NCI-H146 (cell line): Measurements from ENCODE around the gene COMMD1.
"Not testable (repeated sequence)": the region's sequence is repeated elsewhere in the genome, so short reads cannot be mapped to it uniquely, and the experiment has no call there.

Experiments
- DNase-seq: peaks from one replicate; lab custom pipeline; 2025; lab: John Stamatoyannopoulos, UW

The COMMD1 gene

DNA sequence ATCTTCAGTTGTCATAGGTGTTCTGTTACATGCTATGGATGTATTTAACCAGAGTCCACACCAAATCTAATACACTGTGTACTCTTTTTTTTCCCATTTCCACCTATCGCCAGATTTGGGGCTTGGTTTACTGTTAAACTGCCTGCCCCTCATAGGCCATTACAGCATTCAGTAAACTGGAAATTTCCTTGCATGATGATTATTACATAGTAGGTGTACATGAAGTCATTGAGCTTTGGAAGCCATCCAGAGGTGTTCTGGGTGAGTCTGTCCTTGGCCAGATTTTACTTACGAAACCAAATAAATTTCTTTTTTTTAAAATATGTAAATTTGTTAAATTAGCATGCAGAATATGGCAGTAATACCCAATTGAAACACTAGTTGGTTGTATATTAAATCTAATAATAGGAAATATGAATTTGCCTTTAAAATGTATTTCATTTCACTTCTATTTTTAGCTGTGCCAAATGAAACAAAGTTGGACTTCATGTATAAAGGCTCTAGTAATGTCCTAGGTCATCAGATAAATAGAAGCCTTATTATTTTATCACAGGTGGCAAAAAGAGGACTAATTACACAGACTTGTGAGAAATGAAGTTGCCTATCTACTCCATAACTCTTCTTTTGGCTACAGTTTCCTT, 60.7 kb downstream of the COMMD1 start:
- no peak for DNase-seq

DNA sequence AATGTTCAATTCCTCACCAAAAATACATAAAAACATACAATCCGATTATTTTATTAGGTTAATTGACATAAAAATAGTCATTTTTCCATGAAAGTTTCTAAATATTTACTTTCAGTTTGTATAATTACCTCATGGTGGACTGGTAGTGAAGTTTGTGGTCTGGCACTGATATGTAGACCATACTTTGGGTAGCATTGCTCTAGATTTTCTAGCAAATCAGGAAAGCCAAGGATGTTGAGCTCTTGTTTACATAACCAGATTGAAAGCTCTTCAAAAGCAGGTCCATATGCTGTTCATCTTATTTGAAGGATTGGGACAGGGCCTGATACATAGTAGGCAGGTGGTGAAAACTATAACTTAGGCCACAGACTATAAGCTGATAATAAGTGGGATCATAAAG, 61.8 kb downstream of the COMMD1 start:
- no peak for DNase-seq

DNA sequence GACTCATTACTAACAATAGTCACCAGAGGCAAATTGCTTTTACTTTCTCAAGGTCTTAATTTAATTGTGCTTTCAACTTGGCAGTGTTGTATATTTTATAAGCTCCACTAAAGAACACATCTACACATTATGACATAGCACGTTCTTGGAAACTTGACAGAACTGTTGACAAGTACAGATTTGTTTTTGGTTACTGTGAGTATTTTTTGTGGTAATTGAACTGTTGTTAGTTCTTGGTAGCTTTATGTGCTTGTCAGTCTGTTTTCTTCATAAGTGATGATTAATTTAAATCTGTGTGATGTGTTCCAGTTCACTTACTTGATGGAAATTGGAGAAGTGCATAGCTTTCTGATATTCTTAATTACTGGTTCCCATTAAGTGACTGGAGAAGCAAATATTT, 63.9 kb downstream of the COMMD1 start:
- no peak for DNase-seq

DNA sequence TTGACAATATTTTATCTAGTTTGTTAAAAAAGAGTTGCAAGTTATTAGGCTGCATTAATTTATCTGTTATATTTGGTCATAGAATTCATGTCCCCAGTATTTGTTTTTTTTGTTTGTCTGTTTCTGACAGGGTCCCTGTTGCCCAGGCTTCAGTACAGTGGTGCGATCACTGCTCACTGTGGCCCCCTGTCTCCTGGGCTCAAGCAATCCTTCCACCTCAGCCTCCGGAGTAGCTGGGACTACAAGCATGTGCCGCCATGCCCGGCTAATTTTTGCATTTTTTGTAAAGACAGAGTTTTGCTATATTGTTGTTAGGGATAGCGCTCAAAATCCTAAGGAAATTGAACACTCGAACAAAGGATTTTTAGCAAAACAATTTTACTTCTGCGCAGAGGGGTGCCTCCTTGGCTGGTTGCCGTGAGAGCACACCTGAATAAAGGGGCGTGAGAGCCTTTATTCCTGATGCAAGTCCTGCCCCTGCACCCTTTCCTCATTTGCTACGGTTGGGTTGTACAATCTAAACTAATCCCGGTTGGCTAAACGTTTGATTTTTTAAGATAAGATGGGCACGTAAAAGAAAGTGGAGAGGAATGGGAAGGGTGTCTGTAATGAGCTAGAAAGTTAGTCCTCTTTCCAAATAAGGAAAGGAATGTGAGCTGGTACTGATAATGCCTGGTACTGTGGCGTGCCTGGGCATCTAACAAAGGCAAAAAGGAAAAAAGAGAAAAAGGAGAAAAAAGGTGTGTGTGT, 65.5 kb downstream of the COMMD1 start:
- no peak for DNase-seq

DNA sequence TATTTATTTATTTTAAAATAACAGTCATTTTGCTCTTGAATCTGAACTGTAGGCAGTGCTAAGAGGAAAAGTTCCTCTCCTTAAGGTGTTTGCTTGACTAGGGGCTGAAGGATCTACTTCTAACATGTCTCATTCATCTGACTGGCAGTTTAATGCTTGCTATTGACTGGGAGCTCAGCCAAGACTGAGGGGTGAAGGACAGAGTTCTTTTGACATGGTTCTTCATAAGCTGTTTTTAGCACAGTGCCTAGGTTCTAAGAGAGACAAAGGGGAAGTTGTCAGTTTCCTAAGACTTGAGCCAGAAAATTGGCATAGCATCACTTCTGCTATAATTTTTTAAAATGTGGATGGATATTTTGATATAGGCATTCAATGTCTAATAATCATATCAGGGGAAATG, 73.0 kb downstream of the COMMD1 start:
- DNase-seq: no peak

DNA sequence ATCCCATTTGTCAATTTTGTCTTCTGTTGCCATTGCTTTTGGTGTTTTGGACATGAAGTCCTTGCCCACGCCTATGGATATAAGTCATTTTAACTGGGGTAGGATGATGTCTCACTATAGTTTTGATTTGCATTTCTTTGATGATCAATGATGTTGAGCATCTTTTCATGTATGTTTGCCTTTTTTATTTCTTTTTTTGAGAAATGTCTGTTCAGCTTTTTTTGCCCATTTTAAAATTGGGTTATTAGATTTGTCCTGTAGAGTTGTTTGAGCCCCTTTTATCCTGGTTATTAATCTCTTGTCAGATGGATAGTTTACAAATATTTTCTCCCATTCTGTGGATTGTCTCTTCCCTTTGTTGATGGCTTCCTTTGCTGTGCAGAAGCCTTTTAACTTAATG, 75.3 kb downstream of the COMMD1 start:
- DNase-seq: no peak

DNA sequence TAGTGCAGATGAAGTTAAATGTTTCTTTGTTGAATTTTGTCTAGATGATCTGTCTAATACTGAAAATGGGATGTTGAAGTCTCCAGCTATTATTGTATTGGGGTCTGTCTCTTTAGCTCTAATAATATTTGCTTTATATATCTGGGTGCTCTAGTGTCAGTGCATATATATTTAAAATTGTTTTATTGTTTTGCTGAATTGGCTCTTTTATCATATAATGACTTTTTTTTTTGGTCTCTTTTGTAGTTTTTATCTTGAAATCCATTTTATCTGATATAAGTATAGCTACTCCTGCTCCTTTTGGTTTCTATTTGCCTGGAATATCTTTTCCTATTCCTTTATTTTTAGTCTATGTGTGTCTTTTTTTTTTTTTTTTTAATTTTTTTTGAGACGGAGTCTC, 79.2 kb downstream of the COMMD1 start:
- DNase-seq: no peak

DNA sequence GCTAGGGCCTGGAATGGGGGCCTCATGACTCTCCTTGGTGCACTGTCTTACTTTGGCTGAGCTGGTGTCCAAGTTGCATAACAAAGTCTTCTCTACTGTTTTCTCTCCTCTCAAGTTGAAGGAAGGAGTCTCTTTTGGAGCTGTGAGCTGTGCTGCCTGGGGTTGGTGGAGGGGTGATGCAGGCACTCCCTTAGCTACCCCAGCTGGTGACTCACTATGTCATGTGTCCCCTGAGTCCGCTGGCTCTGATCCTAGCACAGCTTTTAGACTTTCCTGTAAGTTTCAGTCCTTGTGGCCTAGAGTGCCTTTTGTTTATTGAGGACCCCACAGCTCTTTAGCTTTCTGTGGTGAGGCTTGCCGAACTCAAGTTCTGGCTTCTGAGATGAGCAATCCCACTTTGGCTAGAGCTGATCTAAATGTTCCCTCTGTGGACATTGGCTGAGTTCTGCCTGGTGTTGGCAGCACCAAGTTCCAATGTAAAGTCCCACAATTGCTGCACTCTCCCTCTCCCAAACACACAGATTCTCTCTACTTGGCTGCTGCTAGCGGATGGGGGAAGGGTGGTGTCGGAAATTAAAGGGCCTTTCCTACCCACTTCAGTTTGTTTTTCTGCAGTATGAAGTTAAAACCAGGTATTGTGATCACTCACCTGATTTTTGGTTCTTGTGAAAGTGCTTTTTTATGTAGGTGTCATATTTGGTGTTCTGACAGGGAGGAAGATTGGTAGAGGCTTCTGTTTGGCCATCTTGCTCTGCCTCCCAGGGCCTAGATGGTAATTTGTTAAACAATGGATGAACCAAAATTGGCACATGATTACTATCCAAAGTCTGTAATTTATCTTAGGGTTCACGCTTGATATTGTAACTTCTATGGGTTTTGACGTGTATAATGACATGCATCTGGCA, 83.2 kb downstream of the COMMD1 start:
- no peak for DNase-seq

DNA sequence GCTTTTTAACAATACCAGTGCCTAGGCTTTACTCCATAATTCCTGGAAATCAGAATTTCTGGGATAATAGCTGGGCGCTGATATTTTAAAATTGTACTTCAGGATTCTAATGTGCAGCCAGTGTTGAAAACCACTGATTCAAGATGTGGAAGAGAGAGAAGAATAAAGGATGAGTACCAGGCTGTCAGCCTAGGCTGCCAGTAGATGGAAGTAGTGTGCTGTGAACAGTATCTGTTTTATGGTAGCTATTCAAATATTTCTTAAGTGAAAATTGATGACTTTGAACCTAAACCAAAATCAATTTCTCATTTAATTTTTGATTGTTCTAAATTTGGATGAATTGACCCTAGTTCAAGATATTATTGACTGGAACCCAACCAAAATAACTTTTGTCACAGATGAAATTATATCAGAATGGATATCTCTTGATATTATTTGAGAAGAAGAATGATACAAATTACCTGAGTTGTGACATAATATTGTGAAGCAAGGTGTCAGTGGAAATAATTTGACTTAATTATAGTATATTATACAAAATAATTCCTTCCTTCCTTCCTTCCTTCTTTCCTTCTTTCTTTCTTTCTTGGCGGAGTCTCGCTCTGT, 88.0 kb downstream of the COMMD1 start:
- DNase-seq: peak; percentile 29

DNA sequence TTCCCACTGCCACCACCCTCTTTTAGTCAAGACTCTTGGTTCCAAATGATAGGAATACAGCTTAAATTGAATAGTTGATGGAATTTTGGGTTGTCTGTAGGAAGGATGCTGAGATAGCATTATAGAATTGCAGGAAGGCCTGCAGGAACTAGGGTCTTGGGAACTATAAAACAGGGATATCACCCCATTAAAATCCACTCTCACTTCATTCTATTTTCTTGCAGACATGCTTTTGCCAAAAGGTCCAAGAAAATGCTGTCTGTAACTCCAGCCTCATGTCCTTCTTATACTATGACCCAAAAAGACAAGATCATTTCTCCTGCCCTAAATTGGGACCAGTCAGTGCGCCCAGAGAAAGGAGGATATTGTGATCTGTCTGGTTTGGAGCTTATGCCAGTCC, 89.1 kb downstream of the COMMD1 start:
- DNase-seq: no peak

DNA sequence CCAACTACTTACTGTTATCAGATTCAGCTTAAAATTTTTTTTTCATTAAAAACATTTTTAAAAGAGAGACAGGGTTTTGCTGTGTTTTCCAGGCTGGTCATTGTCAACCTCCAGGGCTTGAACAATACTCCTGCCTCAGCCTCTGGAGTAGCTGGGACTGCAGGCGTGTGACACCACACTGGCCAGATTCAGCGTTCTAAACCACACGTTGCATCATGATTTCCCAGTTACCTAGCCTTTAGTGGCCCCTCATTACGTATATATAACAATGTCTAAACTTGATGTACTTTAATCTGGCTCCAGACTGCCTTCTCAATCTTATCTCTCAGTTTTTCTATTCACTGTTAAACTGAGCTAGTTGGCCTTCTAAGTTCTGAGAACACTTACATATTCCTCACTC, 89.6 kb downstream of the COMMD1 start:
- no peak for DNase-seq

DNA sequence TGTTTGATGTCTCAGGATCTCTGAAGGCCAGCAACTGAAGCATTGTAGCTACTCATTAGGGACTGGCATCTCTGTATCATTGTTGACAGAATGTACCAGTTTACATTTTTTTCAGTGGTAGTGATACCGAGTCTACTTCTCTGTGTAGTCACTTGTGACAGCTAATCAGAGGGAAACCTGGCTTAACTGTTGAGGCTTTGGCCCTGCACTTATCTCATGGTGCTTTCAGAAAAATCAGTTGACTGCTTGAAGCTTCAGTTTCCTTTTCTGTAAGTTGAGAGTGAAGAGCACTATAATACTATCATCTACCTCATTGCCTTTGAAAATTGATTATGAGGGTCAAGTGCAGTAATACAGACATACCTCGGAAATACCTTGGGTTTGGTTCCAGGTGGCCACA, 90.0 kb downstream of the COMMD1 start:
- no peak for DNase-seq

DNA sequence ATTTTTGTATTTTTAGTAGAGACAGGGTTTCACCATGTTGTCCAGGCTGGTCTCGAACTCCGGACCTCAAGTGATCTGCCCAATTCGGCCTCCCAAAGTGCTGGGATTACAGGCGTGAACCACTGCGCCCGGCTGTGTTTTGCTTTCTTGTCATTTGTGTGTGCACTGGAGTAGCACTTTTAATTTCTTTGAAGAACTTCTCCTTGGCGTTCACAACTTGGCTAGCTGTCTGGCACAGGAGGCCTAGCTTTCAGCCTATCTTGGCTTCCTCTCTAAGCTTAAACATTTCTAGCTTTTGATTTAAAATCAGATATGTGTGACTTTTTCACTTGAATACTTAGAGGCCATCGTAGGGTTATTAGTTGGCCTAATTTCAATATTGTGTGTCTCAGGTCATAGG, 93.0 kb downstream of the COMMD1 start:
- DNase-seq: no peak

DNA sequence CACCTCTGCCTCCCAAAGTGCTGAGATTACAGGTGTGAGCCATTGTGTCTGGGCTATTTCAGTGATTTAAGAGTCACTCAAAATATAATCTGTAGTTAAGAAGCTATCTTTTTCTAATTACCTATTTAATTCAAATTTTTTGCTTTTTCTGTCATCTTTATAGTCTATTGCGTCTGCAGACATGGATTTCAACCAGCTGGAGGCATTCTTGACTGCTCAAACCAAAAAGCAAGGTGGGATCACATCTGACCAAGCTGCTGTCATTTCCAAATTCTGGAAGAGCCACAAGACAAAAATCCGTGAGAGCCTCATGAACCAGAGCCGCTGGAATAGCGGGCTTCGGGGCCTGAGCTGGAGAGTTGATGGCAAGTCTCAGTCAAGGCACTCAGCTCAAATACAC, 95.1 kb downstream of the COMMD1 start:
- no peak for DNase-seq

DNA sequence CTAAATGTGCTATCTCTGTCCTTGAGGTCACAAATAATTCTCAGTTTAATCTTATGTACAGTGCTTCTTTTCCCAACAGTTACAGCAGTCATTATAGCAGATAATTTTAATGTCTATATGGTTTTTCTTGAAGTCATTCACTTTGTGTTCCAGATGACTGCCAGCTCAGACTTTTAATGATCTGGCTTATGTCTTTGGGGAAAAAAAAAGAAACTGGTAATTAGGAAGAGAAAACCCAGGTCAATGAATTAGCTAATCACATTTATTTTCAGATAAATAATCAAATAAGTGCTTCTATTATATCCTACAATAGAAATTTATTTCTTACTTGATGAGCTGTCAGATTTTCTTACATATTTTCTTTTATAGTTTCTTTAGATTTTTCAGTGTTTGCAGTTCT, 96.0 kb downstream of the COMMD1 start:
- DNase-seq: no peak

DNA sequence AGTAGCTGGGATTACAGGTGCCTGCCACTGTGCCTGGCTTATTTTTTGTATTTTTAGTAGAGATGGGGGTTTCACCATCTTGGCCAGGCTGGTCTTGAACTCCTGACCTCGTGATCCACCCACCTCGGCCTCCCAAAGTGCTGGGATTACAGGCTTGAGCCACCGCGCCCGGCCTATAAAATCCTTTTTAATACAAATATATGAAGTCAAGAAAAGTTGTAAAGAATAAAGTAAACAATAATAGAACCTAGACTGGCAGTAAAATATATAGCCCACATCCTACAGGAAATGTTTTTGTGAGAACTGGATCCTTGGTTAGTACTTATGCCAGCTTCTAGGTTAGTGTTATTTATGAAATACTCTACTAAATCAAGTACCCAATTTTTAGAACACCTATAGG, 99.0 kb downstream of the COMMD1 start:
- not testable (repeated sequence) for DNase-seq

DNA sequence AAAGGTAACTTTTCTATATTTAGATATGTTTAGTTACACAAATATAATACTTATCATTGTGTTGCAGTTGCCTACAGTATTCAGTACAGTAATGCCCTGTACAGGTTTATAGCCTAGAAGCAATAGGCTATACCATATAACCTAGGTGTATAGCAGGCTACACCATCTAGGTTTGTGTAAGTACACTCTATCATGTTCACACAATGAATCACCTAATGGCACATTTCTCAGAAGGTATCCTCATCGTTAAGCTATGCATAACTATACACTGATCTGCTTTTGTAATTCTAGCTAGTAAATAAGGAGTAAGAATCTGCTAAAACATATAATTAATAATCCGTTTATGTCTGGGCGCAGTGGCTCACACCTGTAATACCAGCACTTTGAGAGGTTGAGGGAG, 102.1 kb downstream of the COMMD1 start:
- no peak for DNase-seq

DNA sequence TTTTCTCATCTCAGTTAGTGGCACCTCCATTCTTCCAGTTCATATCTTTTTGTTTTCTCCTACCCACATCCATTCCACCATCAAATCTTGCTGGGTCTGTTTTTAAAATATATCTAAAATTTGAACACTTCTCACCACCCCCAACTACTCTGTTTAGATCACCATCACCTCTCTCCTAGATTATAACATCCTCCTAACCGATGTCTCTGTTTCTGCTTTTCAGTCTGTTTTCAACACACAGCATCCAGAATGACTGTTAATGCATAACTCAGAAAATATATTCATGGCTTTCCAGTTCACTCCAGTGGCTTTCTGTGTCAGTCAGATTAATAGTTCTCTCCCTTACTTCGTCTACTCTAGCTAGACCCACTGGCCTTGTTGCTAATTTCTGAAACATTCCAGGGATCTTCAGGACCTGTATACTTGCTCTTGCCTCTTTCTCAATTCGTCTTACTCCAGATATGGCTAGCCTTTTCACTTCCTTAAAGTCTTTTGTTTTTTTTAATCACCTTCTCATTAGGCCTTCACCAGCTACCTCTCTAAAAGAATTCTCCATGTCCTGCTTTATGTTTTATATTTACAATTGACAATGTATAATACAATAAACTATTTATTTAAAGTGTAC, 105.3 kb downstream of the COMMD1 start:
- no peak for DNase-seq

DNA sequence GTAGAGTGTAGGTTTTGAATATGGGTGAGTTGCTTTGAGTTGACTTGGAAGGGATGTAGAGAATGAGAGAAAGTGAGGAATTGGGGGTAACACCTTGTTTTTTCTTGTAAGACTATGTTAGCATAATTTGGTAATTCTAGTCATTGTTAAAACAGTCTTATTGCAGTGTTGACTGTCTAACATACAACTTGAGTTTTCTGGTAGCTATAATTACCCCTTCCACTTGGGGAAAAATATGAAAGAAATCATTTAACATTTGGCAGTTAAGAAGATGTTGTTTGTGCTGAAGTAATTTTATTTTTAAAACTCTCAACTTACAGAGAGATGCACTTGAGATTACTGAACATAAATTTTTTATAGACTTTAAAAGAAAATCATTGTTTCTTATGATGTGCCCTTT, 108.2 kb downstream of the COMMD1 start:
- DNase-seq: no peak

DNA sequence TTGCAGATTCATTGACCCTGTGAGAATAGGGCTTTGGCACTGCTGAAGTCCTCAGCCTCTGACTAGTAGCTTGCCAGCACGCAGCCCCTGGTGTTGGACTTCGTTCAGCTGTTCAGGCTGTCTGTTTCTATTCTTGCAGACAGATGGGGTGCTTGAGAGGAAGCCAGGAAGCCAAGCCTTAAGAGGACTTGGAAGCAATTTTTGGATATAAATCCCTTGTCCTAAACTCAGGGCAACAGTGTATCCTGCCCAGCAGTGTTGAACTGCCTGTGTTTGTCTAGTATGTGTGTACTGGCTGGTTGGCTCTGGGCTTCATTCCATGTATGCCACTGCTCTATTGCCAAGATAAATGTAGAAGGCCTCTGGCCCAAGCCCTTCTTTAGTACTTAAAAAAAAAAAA, 108.6 kb downstream of the COMMD1 start:
- peak; percentile 1 for DNase-seq

DNA sequence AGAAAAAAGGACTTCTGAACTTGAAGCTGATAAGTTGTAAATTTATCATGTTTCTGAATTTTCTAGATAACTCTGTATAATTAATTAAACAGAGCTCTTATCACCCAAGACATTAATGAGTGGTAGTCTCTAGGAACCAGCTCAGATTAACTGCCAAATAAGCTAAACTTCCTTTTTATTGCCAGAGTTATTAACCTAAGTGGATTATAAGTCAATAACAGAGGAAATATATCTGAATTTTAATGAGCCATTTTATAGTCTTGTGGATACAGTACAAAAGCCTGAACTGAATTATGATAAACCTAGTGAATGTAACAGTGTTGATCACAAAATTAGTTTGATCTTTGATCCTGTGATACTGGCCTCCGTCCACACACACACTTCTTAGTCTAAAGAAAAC, 111.5 kb downstream of the COMMD1 start:
- no peak for DNase-seq

DNA sequence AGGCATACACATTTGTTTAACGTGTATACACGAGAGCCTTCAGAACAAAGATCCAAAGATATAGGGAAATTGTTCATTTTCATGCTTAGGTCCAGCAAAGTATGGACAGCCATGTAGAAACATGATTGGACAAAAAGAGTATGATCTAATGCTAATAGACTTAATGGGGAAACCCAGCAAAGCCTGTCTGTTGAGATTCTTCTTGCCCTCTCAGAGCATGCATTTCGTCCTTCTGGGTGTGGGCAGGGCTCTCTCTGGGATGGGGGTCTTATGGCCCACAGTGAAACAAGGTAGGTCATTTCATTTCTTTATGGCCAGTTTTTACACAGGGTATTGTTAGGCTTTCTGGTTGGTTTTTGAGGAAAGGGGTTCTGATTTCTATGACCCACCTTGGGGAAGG, 124.4 kb downstream of the COMMD1 start:
- no peak for DNase-seq
